SK-N-MC (cell line): ENCODE measurements around the gene DAPK1.

Experiments
- DNase-seq: peaks from one replicate; pipeline ENCODE4 v3.0.0-alpha.2; 2011; ENCODE audit warnings: low read depth, low spot score
- H3K27ac ChIP-seq: fragments of 200-600 bp; sonication (generic); 2 replicates; pipeline ENCODE4 v1.5.1; 2016; ENCODE audit warnings: mixed run types
- H3K36me3 ChIP-seq: fragments of 200-600 bp; sonication (generic); 2 replicates; pipeline ENCODE4 v1.6.1; 2017; ENCODE audit warnings: antibody characterized with exemption, low read length, mixed read lengths; ENCODE audit not compliant: insufficient read depth
- H3K4me3 ChIP-seq: fragments of 200-600 bp; sonication (generic); 2 replicates; pipeline ENCODE4 v1.5.1; 2016
- H3K9ac ChIP-seq: fragments of 200-600 bp; sonication (generic); 2 replicates; pipeline ENCODE4 v1.8.0; 2017; ENCODE audit warnings: mixed run types, mixed read lengths; ENCODE audit not compliant: insufficient read length
- H3K9me3 ChIP-seq: fragments of 200-600 bp; sonication (generic); 2 replicates; pipeline ENCODE4 v1.6.1; 2017; ENCODE audit warnings: low read depth, mild to moderate bottlenecking, antibody characterized with exemption, low read length, moderate library complexity, mixed read lengths
- EZH2 ChIP-seq: fragments of 200-600 bp; sonication (generic); IDR thresholded peaks from one replicate; pipeline ENCODE4 v1.6.1; 2017; ENCODE audit warnings: antibody characterized with exemption
- FOXP2 ChIP-seq: optimal IDR thresholded peaks from 2 replicates; pipeline ENCODE3; 2011; ENCODE audit warnings: mild to moderate bottlenecking, moderate library complexity; ENCODE audit not compliant: insufficient read depth; ENCODE audit errors: extremely low read length, control extremely low read depth
- POLR2AphosphoS5 ChIP-seq: IDR thresholded peaks from 2 replicates; pipeline ENCODE4 v1.6.1; 2012; ENCODE audit warnings: mild to moderate bottlenecking, low read depth, low read length, borderline replicate concordance

Gene DAPK1

GRCh38 chr9:87702921-87703320 lies 205.3 kb downstream of the DAPK1 start:
- TF ChIP-seq FOXP2, result no peak
- TF ChIP-seq POLR2AphosphoS5, result no peak
- TF ChIP-seq EZH2, result no peak
- peaks cover 77% of the 10 kb centered on the region for H3K36me3 ChIP-seq

GRCh38 chr9:87703636-87704276 lies 206.1 kb downstream of the DAPK1 start:
- no peaks in the 10 kb centered on the region for H3K9me3 ChIP-seq
- no peak for DNase-seq
- no peak overlapping the region for H3K9ac ChIP-seq
- TF ChIP-seq EZH2, result no peak
- no peak for TF ChIP-seq POLR2AphosphoS5
- TF ChIP-seq FOXP2, result no peak
- no peak overlapping the region for H3K4me3 ChIP-seq
- 0 out of 2 replicates have a peak overlapping the region, but pooled peaks have one; percentile 9 for H3K27ac ChIP-seq
- peaks cover 74% of the 10 kb centered on the region for H3K36me3 ChIP-seq

More at GRCh38 chr9:87702921-87703320, 205.3 kb downstream of the DAPK1 start:
- Histone ChIP-seq H3K9me3 (no peaks in the 10 kb centered on the region), H3K9ac (no peak overlapping the region), H3K27ac (no peak overlapping the region), H3K4me3 (no peak overlapping the region)
- DNase-seq, result no peak

- H3K4me3 ChIP-seq, result no peak overlapping the region
- TF ChIP-seq EZH2 (no peak), FOXP2 (no peak), POLR2AphosphoS5 (no peak)
- no peak overlapping the region for H3K9ac ChIP-seq
- H3K9me3 ChIP-seq, result no peaks in the 10 kb centered on the region
- DNase-seq, result no peak
- no peak overlapping the region for H3K27ac ChIP-seq
- H3K36me3 ChIP-seq, result peaks cover 75% of the 10 kb centered on the region
Measured at GRCh38 chr9:87704342-87704741, 206.7 kb downstream of the DAPK1 start.

GRCh38 chr9:87706066-87706739 lies 208.5 kb downstream of the DAPK1 start:
- Histone ChIP-seq H3K9me3 (no peaks in the 10 kb centered on the region), H3K9ac (no peak overlapping the region), H3K27ac (no peak overlapping the region), H3K4me3 (no peak overlapping the region), H3K36me3 (peaks cover 62% of the 10 kb centered on the region)
- DNase-seq, result no peak
- no peak for TF ChIP-seq POLR2AphosphoS5
- TF ChIP-seq FOXP2, result no peak
- no peak for TF ChIP-seq EZH2

GRCh38 chr9:87707805-87708506 lies 210.3 kb downstream of the DAPK1 start:
- TF ChIP-seq FOXP2, result no peak
- no peak for TF ChIP-seq POLR2AphosphoS5
- TF ChIP-seq EZH2, result no peak
- peak overlapping the region; percentile 46; the same call in 1 of the 2 replicates for H3K27ac ChIP-seq
- H3K9ac ChIP-seq, result no peak overlapping the region
- peaks cover 48% of the 10 kb centered on the region for H3K36me3 ChIP-seq
- H3K4me3 ChIP-seq, result no peak overlapping the region
- no peak for DNase-seq
- H3K9me3 ChIP-seq, result no peaks in the 10 kb centered on the region

GRCh38 chr9:87708546-87708945 lies 210.9 kb downstream of the DAPK1 start:
- Histone ChIP-seq H3K27ac (no peak overlapping the region), H3K9ac (no peak overlapping the region), H3K9me3 (no peaks in the 10 kb centered on the region), H3K36me3 (peaks cover 43% of the 10 kb centered on the region), H3K4me3 (no peak overlapping the region)
- DNase-seq, result no peak
- TF ChIP-seq POLR2AphosphoS5 (no peak), FOXP2 (no peak), EZH2 (no peak)

- Histone ChIP-seq H3K27ac (no peak overlapping the region), H3K9me3 (no peaks in the 10 kb centered on the region), H3K36me3 (peaks cover 39% of the 10 kb centered on the region), H3K9ac (no peak overlapping the region), H3K4me3 (no peak overlapping the region)
- no peak for DNase-seq
- TF ChIP-seq EZH2 (no peak), POLR2AphosphoS5 (no peak), FOXP2 (no peak)
Measured at GRCh38 chr9:87708986-87709728, 211.5 kb downstream of the DAPK1 start.

GRCh38 chr9:87710443-87710842 lies 212.8 kb downstream of the DAPK1 start:
- TF ChIP-seq FOXP2 (no peak), EZH2 (no peak), POLR2AphosphoS5 (no peak)
- H3K4me3 ChIP-seq, result no peak overlapping the region
- no peak overlapping the region for H3K9ac ChIP-seq
- no peak overlapping the region for H3K27ac ChIP-seq
- no peaks in the 10 kb centered on the region for H3K9me3 ChIP-seq
- peaks cover 36% of the 10 kb centered on the region for H3K36me3 ChIP-seq
- DNase-seq, result no peak
